IMR-90 (cell line): Measurements from ENCODE around the gene ASPN. TPM values are rescaled to one million over a fixed set of nuclear protein-coding genes. Genes with fewer than 3 reads are reported as not detected.

ENCODE experiments used
- ATAC-seq: fragments of 200-7000 bp; cut with Tn5 transposase; 2 replicates; pipeline ENCODE4 v1.9.1; 2020; ENCODE audit warnings: low read depth, mild to moderate bottlenecking, moderate library complexity
- BruUV-seq: library from RNA; stranded (reverse); fragments of 400-500 nt; replicated peaks from 2 replicates; lab custom pipeline; 2021; lab: Mats Ljungman, UMichigan
- CTCF ChIA-PET: fragments of 300-600 bp; formaldehyde crosslinking; extraction: SDS; loops from one replicate; lab custom pipeline; 2021; ENCODE audit warnings: antibody characterized with exemption; lab: Yijun Ruan, JAX
- POLR2A ChIA-PET: fragments of 300-600 bp; sonication (Branson Sonifier 250); formaldehyde crosslinking; loops from one replicate; lab custom pipeline; 2022; ENCODE audit warnings: antibody characterized with exemption; ENCODE audit not compliant: unreplicated experiment; lab: Charles Lee
- DNase-seq: peaks from one replicate; pipeline ENCODE4 v3.0.0; 2013
- H2AFZ ChIP-seq: replicated peaks from 2 replicates; pipeline ENCODE3; 2013; ENCODE audit warnings: low read length, mild to moderate bottlenecking; ENCODE audit not compliant: poor library complexity
- H2AK5ac ChIP-seq: 2 replicates; pipeline ENCODE4 v1.6.1; 2013; ENCODE audit warnings: low read depth, low read length, inconsistent platforms
- H2AK9ac ChIP-seq: replicated peaks from 2 replicates; pipeline ENCODE3; 2013; ENCODE audit warnings: mild to moderate bottlenecking, low read depth, low read length, moderate library complexity; ENCODE audit not compliant: poor library complexity
- H2BK120ac ChIP-seq: 2 replicates; pipeline ENCODE4 v1.6.1; 2013; ENCODE audit warnings: low read depth, low read length, inconsistent platforms
- H2BK15ac ChIP-seq: 3 replicates; pipeline ENCODE4 v1.6.1; 2013; ENCODE audit warnings: low read depth, low read length, inconsistent platforms
- H2BK20ac ChIP-seq: 2 replicates; pipeline ENCODE4 v1.6.1; 2013; ENCODE audit warnings: low read depth, mild to moderate bottlenecking, inconsistent platforms, low read length, moderate library complexity
- H2BK5ac ChIP-seq: 2 replicates; pipeline ENCODE4 v1.6.1; 2013; ENCODE audit warnings: mild to moderate bottlenecking, low read depth, low read length, inconsistent platforms; ENCODE audit not compliant: poor library complexity, severe bottlenecking
- H3K14ac ChIP-seq: replicated peaks from 2 replicates; pipeline ENCODE4 v1.6.1; 2013; ENCODE audit warnings: low read depth, low read length, inconsistent platforms
- H3K18ac ChIP-seq: 2 replicates; pipeline ENCODE4 v1.6.1; 2013; ENCODE audit warnings: low read depth, low read length, control low read depth
- H3K23ac ChIP-seq: 2 replicates; pipeline ENCODE4 v1.6.1; 2013; ENCODE audit warnings: low read depth, low read length, inconsistent platforms
- H3K27ac ChIP-seq: 2 replicates; pipeline ENCODE4 v1.5.1; 2013; ENCODE audit warnings: mild to moderate bottlenecking, control low read depth, low read length; ENCODE audit not compliant: insufficient read depth
- H3K27me3 ChIP-seq: 2 replicates; pipeline ENCODE4 v1.6.1; 2013; ENCODE audit warnings: low read length; ENCODE audit not compliant: control insufficient read depth, insufficient read depth
- H3K36me3 ChIP-seq: 2 replicates; pipeline ENCODE4 v1.6.1; 2013; ENCODE audit warnings: low read length, mixed read lengths; ENCODE audit not compliant: control insufficient read depth, insufficient read depth
- H3K4ac ChIP-seq: 2 replicates; pipeline ENCODE4 v1.6.1; 2013; ENCODE audit warnings: low read depth, low read length, inconsistent platforms
- H3K4me1 ChIP-seq: 2 replicates; pipeline ENCODE4 v1.6.1; 2013; ENCODE audit warnings: low read length, mixed read lengths; ENCODE audit not compliant: control insufficient read depth, insufficient read depth
- H3K4me2 ChIP-seq: 2 replicates; pipeline ENCODE4 v1.6.1; 2013; ENCODE audit warnings: low read depth, mild to moderate bottlenecking, control low read depth, low read length, moderate library complexity
- H3K4me3 ChIP-seq: 2 replicates; pipeline ENCODE4 v1.5.1; 2013; ENCODE audit warnings: low read depth, mild to moderate bottlenecking, control low read depth, low read length, moderate library complexity; ENCODE audit not compliant: insufficient read depth
- H3K56ac ChIP-seq: 2 replicates; pipeline ENCODE4 v1.6.1; 2013; ENCODE audit warnings: low read length, inconsistent platforms; ENCODE audit not compliant: insufficient read depth; ENCODE audit errors: extremely low read depth
- H3K79me1 ChIP-seq, 2 experiments: 2 replicates each; pipeline ENCODE4 v1.6.1; 2013; ENCODE audit warnings: low read length in 2 of 2, inconsistent platforms in 1 of 2, low read depth in 1 of 2
- H3K9ac ChIP-seq: 2 replicates; pipeline ENCODE4 v1.6.1; 2013; ENCODE audit warnings: low read depth, low read length, control low read depth
- H3K9me1 ChIP-seq: 2 replicates; pipeline ENCODE4 v1.6.1; 2013; ENCODE audit warnings: low read length, inconsistent platforms; ENCODE audit not compliant: insufficient read depth
- H3K9me3 ChIP-seq: 2 replicates; pipeline ENCODE4 v1.6.1; 2013; ENCODE audit warnings: low read length; ENCODE audit not compliant: control insufficient read depth, insufficient read depth
- H4K20me1 ChIP-seq: 2 replicates; pipeline ENCODE4 v1.6.1; 2013; ENCODE audit warnings: low read length, inconsistent platforms; ENCODE audit not compliant: insufficient read depth
- H4K5ac ChIP-seq: 2 replicates; pipeline ENCODE4 v1.6.1; 2013; ENCODE audit warnings: mild to moderate bottlenecking, low read depth, low read length, control low read depth
- H4K8ac ChIP-seq, 2 experiments: 2 replicates each; pipeline ENCODE4 v1.6.1; 2013; ENCODE audit warnings: low read depth in 2 of 2, low read length in 2 of 2, control low read depth in 1 of 2, inconsistent platforms in 1 of 2
- H4K91ac ChIP-seq: 2 replicates; pipeline ENCODE4 v1.6.1; 2013; ENCODE audit warnings: low read depth, low read length, inconsistent platforms; ENCODE audit not compliant: insufficient read depth
- CEBPB ChIP-seq: IDR thresholded peaks from 2 replicates; pipeline ENCODE4 v1.6.1; 2012; ENCODE audit warnings: low read depth, low read length, improper control_type of control experiment
- FOS ChIP-seq: fragments of 150-350 bp; IDR thresholded peaks from 2 replicates; pipeline ENCODE4 v1.6.1; 2016; ENCODE audit warnings: low read depth, low read length
- MAFK ChIP-seq: IDR thresholded peaks from 2 replicates; pipeline ENCODE4 v1.6.1; 2012; ENCODE audit warnings: low read depth, low read length, improper control_type of control experiment
- MAZ ChIP-seq: IDR thresholded peaks from 2 replicates; pipeline ENCODE4 v1.6.1; 2012; ENCODE audit warnings: low read depth, mild to moderate bottlenecking, low read length, improper control_type of control experiment, moderate library complexity, borderline replicate concordance
- MXI1 ChIP-seq: IDR thresholded peaks from 2 replicates; pipeline ENCODE4 v1.6.1; 2012; ENCODE audit warnings: low read depth, mild to moderate bottlenecking, low read length, moderate library complexity, borderline replicate concordance
- NFE2L2 ChIP-seq: fragments of 150-350 bp; IDR thresholded peaks from 2 replicates; pipeline ENCODE4 v1.6.1; 2016; ENCODE audit warnings: low read depth, mild to moderate bottlenecking, low read length
- RAD21 ChIP-seq: IDR thresholded peaks from 2 replicates; pipeline ENCODE4 v1.6.1; 2012; ENCODE audit warnings: low read length, improper control_type of control experiment
- RCOR1 ChIP-seq: IDR thresholded peaks from 2 replicates; pipeline ENCODE4 v1.6.1; 2012; ENCODE audit warnings: mild to moderate bottlenecking, low read length, improper control_type of control experiment; ENCODE audit not compliant: insufficient replicate concordance
- dilution Hi-C: fragments of 300-500 bp; cut with HindIII; formaldehyde crosslinking; loops from one replicate; pipeline ENCODE4 v1.14.3; 2018; ENCODE audit warnings: low sequenced_read_pairs; ENCODE audit not compliant: unreplicated experiment
- in situ Hi-C: fragments of 300-500 bp; cut with MboI; formaldehyde crosslinking; loops from 3 replicates; pipeline ENCODE4 v1.14.3; 2019; ENCODE audit warnings: low sequenced_read_pairs, inconsistent platforms, mixed read lengths
- intact Hi-C: fragments of 100-400 bp; cut with micrococcal nuclease; formaldehyde crosslinking; loops from 2 replicates; pipeline ENCODE4 v1.10.0; 2022
- polyA plus RNA-seq, 3 experiments: library from polyadenylated mRNA; depleted of rRNA; stranded (reverse); fragments of >200 nt; gene quantifications; 2 replicates each; pipeline ENCODE4 v1.2.3, GENCODE V29; 2012; ENCODE audit warnings: low replicate concordance in 1 of 3
- total RNA-seq: library from RNA; depleted of rRNA; stranded (reverse); fragments of >200 nt; gene quantifications from 2 replicates; pipeline ENCODE4 v1.2.3, GENCODE V29; 2012
- TF ChIP-seq, protein P1 (sequence below): fragments of 150-350 bp; IDR thresholded peaks from 2 replicates; pipeline ENCODE4 v1.6.1; 2017; ENCODE audit warnings: mild to moderate bottlenecking, antibody characterized with exemption, low read length, low read depth

ASPN gene
- total and polyA plus RNA-seq, 2 of the 4 experiments (the other 2 are of a cell fraction), result under 0.01 to 0.09 TPM

DNA sequence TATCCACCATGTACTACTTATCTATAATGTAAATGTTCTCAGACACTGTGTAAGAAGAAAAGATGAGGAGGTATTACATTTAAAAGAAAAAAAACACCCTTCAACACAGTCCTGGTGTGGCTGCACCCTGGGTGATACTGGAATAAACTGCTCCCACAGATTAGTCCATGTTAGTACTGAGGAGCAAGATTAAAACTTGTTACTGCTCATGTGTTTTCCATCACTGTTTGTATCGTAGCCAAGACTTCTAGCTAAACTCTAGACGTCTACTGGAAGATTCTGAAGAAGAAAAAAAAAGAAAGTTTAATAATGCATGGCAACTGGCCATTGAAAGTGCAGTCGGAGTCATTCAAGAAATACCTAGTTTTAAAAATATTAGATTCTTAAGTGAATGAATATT lies at the start of gene ASPN (continued):
- TF ChIP-seq RAD21 (no peak), RCOR1 (no peak)

DNA sequence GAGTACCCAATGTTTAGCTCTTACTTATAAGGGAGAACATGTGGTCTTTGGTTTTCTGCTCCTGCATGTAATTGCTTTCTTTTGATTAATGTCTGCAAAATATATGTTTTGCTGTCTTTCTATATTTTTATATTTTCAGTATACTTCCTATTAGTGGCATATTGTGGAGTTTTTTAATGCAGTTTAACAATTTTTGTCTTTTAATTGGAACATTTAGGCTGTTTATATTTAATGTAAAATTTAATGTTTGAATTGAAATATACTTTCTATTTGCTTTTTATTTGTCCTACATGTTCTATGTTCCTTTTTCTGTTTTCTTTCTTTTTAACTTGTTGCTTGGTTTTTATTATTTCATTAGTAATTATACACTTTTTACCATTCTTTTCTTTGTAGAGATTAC lies 48.6 kb upstream of the ASPN start:
- dilution Hi-C loops, result no loop called here
- H2BK20ac ChIP-seq, result no peak overlapping the region
- H3K56ac ChIP-seq, result no peak overlapping the region
- no peak overlapping the region for H3K27ac ChIP-seq
- H3K4me1 ChIP-seq, result peaks cover 4% of the 10 kb centered on the region
- no peak overlapping the region for H2BK5ac ChIP-seq
- intact Hi-C loops, result no loop called here
- ChIA-PET CTCF (no interaction called here), POLR2A (no interaction called here)
- no peak overlapping the region for H3K4me2 ChIP-seq
- H2AK5ac ChIP-seq, result no peak overlapping the region
- BruUV-seq, result no TSS peak
- H3K23ac ChIP-seq, result no peak overlapping the region
- H2AK9ac ChIP-seq, result no peak overlapping the region
- no peak overlapping the region for H2AFZ ChIP-seq
- H3K36me3 ChIP-seq, result no peaks in the 10 kb centered on the region
- DNase-seq (no peak), ATAC-seq (no peak)
- H3K9me1 ChIP-seq, result peaks cover 2% of the 10 kb centered on the region; the same call in 1 of the 2 replicates
- H3K79me1 ChIP-seq, result no peaks in the 10 kb centered on the region
- no peaks in the 10 kb centered on the region for H3K27me3 ChIP-seq
- no peak overlapping the region for H4K91ac ChIP-seq
- H3K18ac ChIP-seq, result no peak overlapping the region
- no peak overlapping the region for H4K5ac ChIP-seq
- H3K9ac ChIP-seq, result no peak overlapping the region
- no peak overlapping the region for H3K4ac ChIP-seq
- no peak overlapping the region for H3K4me3 ChIP-seq
- no peak overlapping the region for H2BK15ac ChIP-seq
- H4K8ac ChIP-seq, result no peak overlapping the region
- no peak overlapping the region for H2BK120ac ChIP-seq
- in situ Hi-C loops, result no loop called here
- no peaks in the 10 kb centered on the region for H3K9me3 ChIP-seq
- TF ChIP-seq FOS (no peak), MXI1 (no peak), MAZ (no peak), RAD21 (no peak), MAFK (no peak), CEBPB (no peak), NFE2L2 (no peak), RCOR1 (no peak)
- TF ChIP-seq, protein P1, sequence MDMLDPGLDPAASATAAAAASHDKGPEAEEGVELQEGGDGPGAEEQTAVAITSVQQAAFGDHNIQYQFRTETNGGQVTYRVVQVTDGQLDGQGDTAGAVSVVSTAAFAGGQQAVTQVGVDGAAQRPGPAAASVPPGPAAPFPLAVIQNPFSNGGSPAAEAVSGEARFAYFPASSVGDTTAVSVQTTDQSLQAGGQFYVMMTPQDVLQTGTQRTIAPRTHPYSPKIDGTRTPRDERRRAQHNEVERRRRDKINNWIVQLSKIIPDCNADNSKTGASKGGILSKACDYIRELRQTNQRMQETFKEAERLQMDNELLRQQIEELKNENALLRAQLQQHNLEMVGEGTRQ, result no peak
- no peak overlapping the region for H3K14ac ChIP-seq
- H4K20me1 ChIP-seq, result no peaks in the 10 kb centered on the region
